HepG2 (cell line): ENCODE results near the gene BMP6. TPM values are rescaled to one million over a fixed set of nuclear protein-coding genes. Genes with fewer than 3 reads are reported as not detected.
A peak's percentile ranks its signal among the peaks of the same experiment; 100 is the strongest.

Experiments
- AGO1 ChIP-seq: fragments of 200-400 bp; formaldehyde crosslinking; IDR thresholded peaks from 2 replicates; pipeline ENCODE4 v1.6.1; 2017; ENCODE audit warnings: mild to moderate bottlenecking, low read depth, low read length, moderate library complexity; ENCODE audit not compliant: poor library complexity, severe bottlenecking
- ARID2 ChIP-seq: sonication (generic); formaldehyde crosslinking; IDR thresholded peaks from 2 replicates; pipeline ENCODE4 v1.8.1; 2022; ENCODE audit warnings: mild to moderate bottlenecking, missing genetic modification reagents, borderline replicate concordance
- ARID4A ChIP-seq: sonication (generic); formaldehyde crosslinking; IDR thresholded peaks from 2 replicates; pipeline ENCODE4 v1.5.0; 2020; ENCODE audit warnings: mild to moderate bottlenecking, missing genetic modification reagents, borderline replicate concordance
- BORCS8-MEF2B ChIP-seq: sonication (generic); formaldehyde crosslinking; IDR thresholded peaks from 2 replicates; pipeline ENCODE4 v1.8.0; 2022; ENCODE audit warnings: mild to moderate bottlenecking, missing genetic modification reagents
- CEBPG ChIP-seq: IDR thresholded peaks from 2 replicates; pipeline ENCODE4 v1.6.1; 2016
- ELF3 ChIP-seq: IDR thresholded peaks from 2 replicates; pipeline ENCODE4 v1.6.1; 2016; ENCODE audit warnings: missing genetic modification reagents, missing compliant biosample characterization
- FOXA3 ChIP-seq: IDR thresholded peaks from 2 replicates; pipeline ENCODE4 v1.6.1; 2016; ENCODE audit warnings: missing genetic modification reagents, missing compliant biosample characterization
- HNF4A ChIP-seq: sonication (generic); formaldehyde crosslinking; IDR thresholded peaks from 2 replicates; pipeline ENCODE4 v1.4.0; 2020; ENCODE audit warnings: missing genetic modification reagents
- HNF4G ChIP-seq, 2 experiments: sonication (generic) in 1 of 2; formaldehyde crosslinking in 1 of 2; IDR thresholded peaks; 2 replicates each; pipeline versions ENCODE4 v1.4.0 to v1.6.1; 2011 to 2020; ENCODE audit warnings: borderline replicate concordance in 2 of 2, low read depth in 2 of 2, mild to moderate bottlenecking in 2 of 2, low read length in 1 of 2, missing genetic modification reagents in 1 of 2, moderate library complexity in 1 of 2
- KMT2B ChIP-seq: IDR thresholded peaks from 2 replicates; pipeline ENCODE4 v1.6.1; 2016; ENCODE audit warnings: missing genetic modification reagents, missing compliant biosample characterization
- RCOR2 ChIP-seq: IDR thresholded peaks from 2 replicates; pipeline ENCODE4 v1.6.1; 2016; ENCODE audit warnings: missing biosample characterization, missing genetic modification reagents
- REPIN1 ChIP-seq: sonication (generic); formaldehyde crosslinking; IDR thresholded peaks from 2 replicates; pipeline ENCODE4 v1.8.0; 2022; ENCODE audit warnings: missing genetic modification reagents, low read depth, mild to moderate bottlenecking, borderline replicate concordance
- SAP130 ChIP-seq: IDR thresholded peaks from 2 replicates; pipeline ENCODE4 v1.6.1; 2016; ENCODE audit warnings: low read depth
- SETDB1 ChIP-seq: sonication (generic); formaldehyde crosslinking; IDR thresholded peaks from 2 replicates; pipeline ENCODE4 v1.5.1; 2020; ENCODE audit warnings: missing genetic modification reagents, mild to moderate bottlenecking, borderline replicate concordance
- ZNF251 ChIP-seq: sonication (generic); formaldehyde crosslinking; IDR thresholded peaks from 2 replicates; pipeline ENCODE4 v1.9.0; 2021; ENCODE audit warnings: mild to moderate bottlenecking, missing genetic modification reagents
- ZNF414 ChIP-seq: sonication (generic); formaldehyde crosslinking; IDR thresholded peaks from 2 replicates; pipeline ENCODE4 v1.5.0; 2020; ENCODE audit warnings: missing genetic modification reagents
- ZNF530 ChIP-seq: sonication (generic); formaldehyde crosslinking; IDR thresholded peaks from 2 replicates; pipeline ENCODE4 v1.5.0; 2020; ENCODE audit warnings: low read depth, mild to moderate bottlenecking, missing genetic modification reagents
- polyA plus RNA-seq, 8 experiments: library from polyadenylated mRNA; depleted of rRNA in 3 of 8; stranded (reverse) in 7 of 8; unstranded in 1 of 8; fragments of >200 nt; fragmentation: Illumina TruSeq in 4 of 8; extraction: Trizol in 4 of 8; gene quantifications; 2 replicates each; pipeline versions ENCODE4 v1.2.1 to v1.2.3, GENCODE V29; 2011 to 2016; ENCODE audit warnings: low read depth in 4 of 8, missing spikeins in 1 of 8, mixed read lengths in 1 of 8; ENCODE audit not compliant: insufficient read depth in 1 of 8
- total RNA-seq, 5 experiments: library from RNA; depleted of rRNA; stranded (reverse); fragments of >200 nt; fragmentation: Illumina TruSeq; extraction: Trizol; gene quantifications; 2 replicates each; pipeline ENCODE4 v1.2.3, GENCODE V29; 2016; ENCODE audit warnings: low read depth in 1 of 5
- TF ChIP-seq, protein P1 (sequence below): conservative IDR thresholded peaks from 2 replicates; pipeline ENCODE4 v1.6.1; 2018; ENCODE audit warnings: missing genetic modification reagents
- TF ChIP-seq, protein P2 (sequence below): IDR thresholded peaks from 2 replicates; pipeline ENCODE4 v1.6.1; 2016

BMP6 gene
- total and polyA plus RNA-seq, 2 of the 13 experiments (the other 11 are each of a cell fraction or from before 2014, with no cell fraction given): 0.09 to 0.18 TPM

DNA sequence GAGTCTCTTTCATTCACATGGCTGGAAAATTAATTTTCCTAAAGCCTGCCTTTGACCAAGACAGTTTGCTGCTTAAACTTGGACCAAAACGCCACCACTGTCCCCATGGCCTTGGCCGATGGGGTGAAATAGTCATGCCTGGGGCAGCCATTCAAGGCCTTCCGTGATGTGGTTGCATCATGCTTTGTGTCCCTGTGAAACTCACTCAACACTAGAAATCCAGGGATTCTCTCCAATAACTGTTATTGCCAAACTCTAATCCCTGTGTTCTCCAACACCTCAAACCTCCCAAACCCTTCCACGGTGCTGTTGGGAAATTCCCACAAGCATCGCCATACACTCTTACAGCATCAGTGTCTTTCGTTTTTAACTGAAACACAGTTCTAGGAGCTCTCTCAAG, 186.1 kb downstream of the BMP6 start (continued):
- TF ChIP-seq ARID2 (CRISPR knock-in tag) (0 out of 2 replicates have a peak, but pooled peaks have one; percentile 68), SAP130 (peak; percentile 37; the same call in 1 of the 2 replicates), AGO1 (no peak), ZNF251 (CRISPR knock-in tag) (no peak), REPIN1 (CRISPR knock-in tag) (0 out of 2 replicates have a peak, but pooled peaks have one; percentile 26), CEBPG (CRISPR knock-in tag) (peak; percentile 87), FOXA3 (CRISPR knock-in tag) (peak; percentile 28; the same call in 1 of the 2 replicates), ZNF530 (CRISPR knock-in tag) (no peak), ZNF414 (CRISPR knock-in tag) (no peak), HNF4G (IDR thresholded peaks at IDR 0.05; ENCODE audit: borderline replicate concordance, low read depth, low read length) (no peak), HNF4G (CRISPR knock-in tag; IDR thresholded peaks at IDR 0.05; ENCODE audit: borderline replicate concordance, low read depth) (no peak), SETDB1 (CRISPR knock-in tag) (no peak), KMT2B (CRISPR knock-in tag) (no peak), ARID4A (CRISPR knock-in tag) (no peak), HNF4A (no peak; the same call in 1 of the 2 replicates), ELF3 (CRISPR knock-in tag) (peak; percentile 21; the same call in 1 of the 2 replicates), RCOR2 (no peak), BORCS8-MEF2B (0 out of 2 replicates have a peak, but pooled peaks have one; percentile 28)
- TF ChIP-seq, protein P1, sequence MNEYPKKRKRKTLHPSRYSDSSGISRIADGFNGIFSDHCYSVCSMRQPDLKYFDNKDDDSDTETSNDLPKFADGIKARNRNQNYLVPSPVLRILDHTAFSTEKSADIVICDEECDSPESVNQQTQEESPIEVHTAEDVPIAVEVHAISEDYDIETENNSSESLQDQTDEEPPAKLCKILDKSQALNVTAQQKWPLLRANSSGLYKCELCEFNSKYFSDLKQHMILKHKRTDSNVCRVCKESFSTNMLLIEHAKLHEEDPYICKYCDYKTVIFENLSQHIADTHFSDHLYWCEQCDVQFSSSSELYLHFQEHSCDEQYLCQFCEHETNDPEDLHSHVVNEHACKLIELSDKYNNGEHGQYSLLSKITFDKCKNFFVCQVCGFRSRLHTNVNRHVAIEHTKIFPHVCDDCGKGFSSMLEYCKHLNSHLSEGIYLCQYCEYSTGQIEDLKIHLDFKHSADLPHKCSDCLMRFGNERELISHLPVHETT (CRISPR knock-in tag): no peak
- TF ChIP-seq, protein P2, sequence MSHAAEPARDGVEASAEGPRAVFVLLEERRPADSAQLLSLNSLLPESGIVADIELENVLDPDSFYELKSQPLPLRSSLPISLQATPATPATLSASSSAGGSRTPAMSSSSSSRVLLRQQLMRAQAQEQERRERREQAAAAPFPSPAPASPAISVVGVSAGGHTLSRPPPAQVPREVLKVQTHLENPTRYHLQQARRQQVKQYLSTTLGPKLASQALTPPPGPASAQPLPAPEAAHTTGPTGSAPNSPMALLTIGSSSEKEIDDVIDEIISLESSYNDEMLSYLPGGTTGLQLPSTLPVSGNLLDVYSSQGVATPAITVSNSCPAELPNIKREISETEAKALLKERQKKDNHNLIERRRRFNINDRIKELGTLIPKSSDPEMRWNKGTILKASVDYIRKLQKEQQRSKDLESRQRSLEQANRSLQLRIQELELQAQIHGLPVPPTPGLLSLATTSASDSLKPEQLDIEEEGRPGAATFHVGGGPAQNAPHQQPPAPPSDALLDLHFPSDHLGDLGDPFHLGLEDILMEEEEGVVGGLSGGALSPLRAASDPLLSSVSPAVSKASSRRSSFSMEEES: no peak
